ENCODE results near the gene CHURC1. TPM values are rescaled to one million over a fixed set of nuclear protein-coding genes. Genes with fewer than 3 reads are reported as not detected.

CHURC1 gene
- total RNA-seq, 2 experiments from 2014 or later = 80.6 to 91.1 TPM

- no peak for DNase-seq
- Mint-ChIP-seq H3K4me1 (peaks cover 25% of the 10 kb centered on the region), H3K27ac (no peak overlapping the region), H3K27me3 (no peaks in the 10 kb centered on the region), H3K4me3 (no peak overlapping the region), H3K36me3 (ENCODE audit: low read depth) (peaks cover 37% of the 10 kb centered on the region), H3K9me3 (no peaks in the 10 kb centered on the region)
- POLR2A ChIA-PET = interaction anchor here (1.5 kb wide), 1 partner anchor 30 kb away, joined by 4 read pairs; no protein-coding TSS in a partner anchor
- CTCF ChIA-PET = no interaction called here
Measured at GRCh38 chr14:64944861-64945260, 30.6 kb downstream of the CHURC1 start.

- POLR2A ChIA-PET = no interaction called here
- CTCF ChIA-PET = no interaction called here
- H3K4me1 Mint-ChIP-seq = peaks cover 25% of the 10 kb centered on the region
Measured at GRCh38 chr14:64945431-64946178, 31.4 kb downstream of the CHURC1 start.

GRCh38 chr14:64946310-64947045 is 32.2 kb downstream of the CHURC1 start:
- no peak overlapping the region for H3K27ac Mint-ChIP-seq
- H3K27me3 Mint-ChIP-seq = no peaks in the 10 kb centered on the region
- DNase-seq = no peak
- no peaks in the 10 kb centered on the region for H3K9me3 Mint-ChIP-seq
- H3K4me3 Mint-ChIP-seq = no peak overlapping the region
- H3K36me3 Mint-ChIP-seq (ENCODE audit: low read depth) = peaks cover 27% of the 10 kb centered on the region
- POLR2A ChIA-PET = interaction anchor here (1.0 kb wide), 1 partner anchor 10 kb away, joined by 3 read pairs; no protein-coding TSS in a partner anchor
- peaks cover 25% of the 10 kb centered on the region for H3K4me1 Mint-ChIP-seq
- CTCF ChIA-PET = interaction anchor here (1.5 kb wide), 1 partner anchor 123 kb away, joined by 3 read pairs; no protein-coding TSS in a partner anchor

More at GRCh38 chr14:64945431-64946178, 31.4 kb downstream of the CHURC1 start:
- Mint-ChIP-seq H3K27ac (no peak overlapping the region), H3K36me3 (ENCODE audit: low read depth) (peaks cover 31% of the 10 kb centered on the region), H3K4me3 (no peak overlapping the region), H3K9me3 (no peaks in the 10 kb centered on the region), H3K27me3 (no peaks in the 10 kb centered on the region)
- DNase-seq = no peak

GRCh38 chr14:64947710-64948611 is 33.7 kb downstream of the CHURC1 start:
- Mint-ChIP-seq H3K36me3 (ENCODE audit: low read depth) (peaks cover 24% of the 10 kb centered on the region), H3K27ac (no peak overlapping the region), H3K9me3 (no peaks in the 10 kb centered on the region), H3K4me3 (no peak overlapping the region), H3K27me3 (no peaks in the 10 kb centered on the region), H3K4me1 (peaks cover 22% of the 10 kb centered on the region)
- no peak for DNase-seq
- POLR2A ChIA-PET = no interaction called here
- CTCF ChIA-PET = interaction anchor here (1.5 to 2.1 kb wide), 2 partner anchors 10 to 125 kb away, joined by 3 to 4 read pairs; no protein-coding TSS in a partner anchor

GRCh38 chr14:64948612-64949210 is 34.5 kb downstream of the CHURC1 start:
- Mint-ChIP-seq H3K27ac (no peak overlapping the region), H3K36me3 (ENCODE audit: low read depth) (peaks cover 18% of the 10 kb centered on the region), H3K27me3 (no peaks in the 10 kb centered on the region), H3K4me3 (no peak overlapping the region), H3K9me3 (no peaks in the 10 kb centered on the region), H3K4me1 (peaks cover 14% of the 10 kb centered on the region)
- ChIA-PET POLR2A (no interaction called here), CTCF (interaction anchor here (2.1 kb wide), 1 partner anchor 9 kb away, joined by 4 read pairs; no protein-coding TSS in a partner anchor)
- DNase-seq = no peak

GRCh38 chr14:64950889-64951288 is 36.6 kb downstream of the CHURC1 start:
- no peak overlapping the region for H3K4me3 Mint-ChIP-seq
- ChIA-PET POLR2A (interaction anchor here (1.3 kb wide), 1 partner anchor 36 kb away, joined by 4 read pairs; the partner anchor contains the start of gene CHURC1), CTCF (no interaction called here)
- H3K27me3 Mint-ChIP-seq = no peaks in the 10 kb centered on the region
- H3K36me3 Mint-ChIP-seq (ENCODE audit: low read depth) = peaks cover 9% of the 10 kb centered on the region
- peaks cover 2% of the 10 kb centered on the region for H3K4me1 Mint-ChIP-seq
- no peak overlapping the region for H3K27ac Mint-ChIP-seq
- no peaks in the 10 kb centered on the region for H3K9me3 Mint-ChIP-seq
- DNase-seq = no peak

- H3K4me1 Mint-ChIP-seq = peaks cover 2% of the 10 kb centered on the region
- no peak overlapping the region for H3K4me3 Mint-ChIP-seq
- no peaks in the 10 kb centered on the region for H3K27me3 Mint-ChIP-seq
- peaks cover 7% of the 10 kb centered on the region for H3K36me3 Mint-ChIP-seq (ENCODE audit: low read depth)
- H3K27ac Mint-ChIP-seq = no peak overlapping the region
- ChIA-PET POLR2A (interaction anchor here (1.3 kb wide), 1 partner anchor 36 kb away, joined by 4 read pairs; the partner anchor contains the start of gene CHURC1), CTCF (no interaction called here)
- no peaks in the 10 kb centered on the region for H3K9me3 Mint-ChIP-seq
- no peak for DNase-seq
Measured at GRCh38 chr14:64951291-64951690, 37.0 kb downstream of the CHURC1 start.

- no peak overlapping the region for H3K27ac Mint-ChIP-seq
- ChIA-PET CTCF (interaction anchor here (1.7 kb wide), 1 partner anchor 24 kb away, joined by 5 read pairs; no protein-coding TSS in a partner anchor), POLR2A (interaction anchor here (1.3 kb wide), 1 partner anchor 37 kb away, joined by 4 read pairs; the partner anchor contains the start of gene CHURC1)
- DNase-seq = no peak
- H3K4me1 Mint-ChIP-seq = no peaks in the 10 kb centered on the region
- H3K27me3 Mint-ChIP-seq = no peaks in the 10 kb centered on the region
- peaks cover 7% of the 10 kb centered on the region for H3K36me3 Mint-ChIP-seq (ENCODE audit: low read depth)
- no peaks in the 10 kb centered on the region for H3K9me3 Mint-ChIP-seq
- no peak overlapping the region for H3K4me3 Mint-ChIP-seq
Measured at GRCh38 chr14:64951724-64952123, 37.5 kb downstream of the CHURC1 start.

GRCh38 chr14:64952598-64953309 is 38.5 kb downstream of the CHURC1 start:
- CTCF ChIA-PET = interaction anchor here (1.2 to 1.7 kb wide), 3 partner anchors 13 to 38 kb away, joined by 3 to 5 read pairs (median 5); no protein-coding TSS in a partner anchor
- Mint-ChIP-seq H3K27me3 (no peaks in the 10 kb centered on the region), H3K4me1 (no peaks in the 10 kb centered on the region), H3K36me3 (ENCODE audit: low read depth) (peaks cover under 1% of the 10 kb centered on the region), H3K27ac (no peak overlapping the region), H3K4me3 (no peak overlapping the region), H3K9me3 (no peaks in the 10 kb centered on the region)
- no peak for DNase-seq
- POLR2A ChIA-PET = interaction anchor here (1.1 kb wide), 1 partner anchor 38 kb away, joined by 3 read pairs; no protein-coding TSS in a partner anchor

- Mint-ChIP-seq H3K4me3 (no peak overlapping the region), H3K27me3 (no peaks in the 10 kb centered on the region), H3K9me3 (no peaks in the 10 kb centered on the region), H3K36me3 (ENCODE audit: low read depth) (no peaks in the 10 kb centered on the region), H3K27ac (no peak overlapping the region), H3K4me1 (no peaks in the 10 kb centered on the region)
- DNase-seq = no peak
- ChIA-PET POLR2A (interaction anchor here (1.1 kb wide), 1 partner anchor 39 kb away, joined by 3 read pairs; no protein-coding TSS in a partner anchor), CTCF (interaction anchor here (1.2 to 1.7 kb wide), 3 partner anchors 12 to 38 kb away, joined by 3 to 5 read pairs (median 5); no protein-coding TSS in a partner anchor)
Measured at GRCh38 chr14:64953310-64953654, 39.0 kb downstream of the CHURC1 start.

- ChIA-PET POLR2A (no interaction called here), CTCF (interaction anchor here (1.2 to 1.7 kb wide), 3 partner anchors 12 to 39 kb away, joined by 3 to 5 read pairs (median 5); no protein-coding TSS in a partner anchor)
- Mint-ChIP-seq H3K27me3 (no peaks in the 10 kb centered on the region), H3K27ac (no peak overlapping the region), H3K9me3 (no peaks in the 10 kb centered on the region), H3K4me3 (no peak overlapping the region), H3K36me3 (ENCODE audit: low read depth) (no peaks in the 10 kb centered on the region), H3K4me1 (no peaks in the 10 kb centered on the region)
- DNase-seq = no peak
Measured at GRCh38 chr14:64953661-64954060, 39.4 kb downstream of the CHURC1 start.

Data from activated CD4-positive, alpha-beta memory T cell treated with anti-CD3 and anti-CD28 coated beads, Interleukin-2, amount 10 ng/mL, durations not matched to agents 7 days and 5 days (primary cell).